Activated T-helper 17 cell treated with anti-CD3 and anti-CD28 coated beads, Interleukin-2, amount 50 U/mL, for 72 hours (primary cell): ENCODE results near the gene ARHGAP28. TPM values are rescaled to one million over a fixed set of nuclear protein-coding genes. Genes with fewer than 3 reads are reported as not detected.

ENCODE experiments used
- ATAC-seq: fragments of 150-1000 bp; cut with Tn5 transposase; replicated peaks from 2 replicates; pipeline ENCODE4 v1.10.0; 2021; ENCODE audit warnings: mild to moderate bottlenecking, moderate library complexity
- H3K27ac Mint-ChIP-seq: one replicate; pipeline ENCODE4 v1.8.0; 2022; ENCODE audit warnings: mixed read lengths
- H3K27me3 Mint-ChIP-seq: one replicate; pipeline ENCODE4 v1.8.0; 2022; ENCODE audit warnings: mixed read lengths
- H3K36me3 Mint-ChIP-seq: one replicate; pipeline ENCODE4 v1.8.0; 2022; ENCODE audit warnings: low read depth, mild to moderate bottlenecking, mixed read lengths
- H3K4me1 Mint-ChIP-seq: one replicate; pipeline ENCODE4 v1.8.0; 2022; ENCODE audit warnings: mixed read lengths
- H3K4me3 Mint-ChIP-seq: one replicate; pipeline ENCODE4 v1.8.0; 2022; ENCODE audit warnings: mild to moderate bottlenecking, mixed read lengths
- H3K9me3 Mint-ChIP-seq: one replicate; pipeline ENCODE4 v1.8.0; 2022; ENCODE audit warnings: mixed read lengths
- total RNA-seq, 2 donors: library from RNA; stranded (reverse); gene quantifications; one replicate each; pipeline ENCODE4 v1.2.3, GENCODE V29; 2022

Gene ARHGAP28
- total RNA-seq, 2 donors from 2014 or later, result not detected

DNA sequence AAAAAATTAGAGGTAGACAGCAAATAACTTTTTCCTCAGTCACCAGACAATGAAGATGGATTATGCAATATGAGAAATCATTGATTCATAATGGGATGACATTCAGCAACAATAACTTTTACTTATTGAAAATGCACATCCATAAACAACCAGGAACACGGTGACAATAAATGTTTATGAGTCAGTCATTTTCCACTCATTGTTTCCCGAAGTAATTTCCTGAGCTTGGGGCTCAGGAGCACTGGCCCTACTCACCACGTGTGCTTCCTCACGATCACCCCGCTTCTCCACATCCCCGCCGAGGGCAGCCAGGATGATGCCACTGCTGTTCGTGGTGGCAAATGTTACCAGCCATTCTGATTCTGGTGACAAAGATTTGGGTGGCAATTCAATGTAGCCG is 231.8 kb downstream of the ARHGAP28 start:
- Mint-ChIP-seq H3K27me3 (no peaks in the 10 kb centered on the region), H3K4me1 (no peaks in the 10 kb centered on the region), H3K27ac (no peak overlapping the region), H3K9me3 (no peaks in the 10 kb centered on the region), H3K36me3 (no peaks in the 10 kb centered on the region), H3K4me3 (no peak overlapping the region)
- ATAC-seq, result no peak

DNA sequence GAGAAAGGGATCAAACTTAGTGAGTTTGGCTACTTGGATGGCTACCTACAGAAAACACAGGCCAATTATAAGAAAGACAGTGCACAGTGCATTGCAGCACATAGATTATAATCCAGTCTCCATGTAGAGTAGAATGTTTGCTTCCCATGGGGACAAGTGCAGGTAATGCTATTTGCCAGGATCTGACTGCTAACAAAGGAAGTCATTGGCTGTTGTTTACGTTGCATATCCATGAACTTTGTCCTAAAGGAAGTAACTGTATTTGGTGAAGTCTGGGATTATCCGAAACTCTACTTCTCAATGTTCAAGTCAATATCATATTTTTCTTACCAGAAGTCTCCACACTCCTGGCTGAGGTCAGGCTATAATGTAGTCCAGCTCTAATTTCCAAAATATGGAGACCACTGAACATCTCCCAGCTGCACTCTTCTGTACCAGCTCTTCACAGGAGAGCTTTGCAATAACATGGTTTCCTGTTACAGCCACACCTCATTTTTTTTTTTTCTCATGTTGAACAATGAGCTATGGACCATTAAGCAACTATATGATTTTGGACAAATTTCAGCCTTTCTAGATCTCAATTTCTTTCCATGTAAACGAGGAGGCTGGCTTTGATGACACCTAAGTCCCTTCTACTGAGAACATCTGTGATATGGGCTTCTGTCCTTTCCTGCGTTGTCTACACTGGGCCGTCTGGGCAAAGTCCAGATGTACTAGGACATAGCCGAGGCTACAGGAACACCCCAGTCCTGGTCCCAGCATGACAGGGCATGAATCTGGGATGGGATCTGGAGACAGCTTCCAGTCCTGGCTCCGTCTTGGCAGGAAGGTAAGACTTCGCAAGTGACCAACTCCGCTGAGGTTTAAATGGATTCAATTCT is 233.3 kb downstream of the ARHGAP28 start:
- no peak overlapping the region for H3K4me3 Mint-ChIP-seq
- no peaks in the 10 kb centered on the region for H3K27me3 Mint-ChIP-seq
- no peaks in the 10 kb centered on the region for H3K36me3 Mint-ChIP-seq
- no peaks in the 10 kb centered on the region for H3K9me3 Mint-ChIP-seq
- no peak for ATAC-seq
- no peak overlapping the region for H3K27ac Mint-ChIP-seq
- no peaks in the 10 kb centered on the region for H3K4me1 Mint-ChIP-seq

DNA sequence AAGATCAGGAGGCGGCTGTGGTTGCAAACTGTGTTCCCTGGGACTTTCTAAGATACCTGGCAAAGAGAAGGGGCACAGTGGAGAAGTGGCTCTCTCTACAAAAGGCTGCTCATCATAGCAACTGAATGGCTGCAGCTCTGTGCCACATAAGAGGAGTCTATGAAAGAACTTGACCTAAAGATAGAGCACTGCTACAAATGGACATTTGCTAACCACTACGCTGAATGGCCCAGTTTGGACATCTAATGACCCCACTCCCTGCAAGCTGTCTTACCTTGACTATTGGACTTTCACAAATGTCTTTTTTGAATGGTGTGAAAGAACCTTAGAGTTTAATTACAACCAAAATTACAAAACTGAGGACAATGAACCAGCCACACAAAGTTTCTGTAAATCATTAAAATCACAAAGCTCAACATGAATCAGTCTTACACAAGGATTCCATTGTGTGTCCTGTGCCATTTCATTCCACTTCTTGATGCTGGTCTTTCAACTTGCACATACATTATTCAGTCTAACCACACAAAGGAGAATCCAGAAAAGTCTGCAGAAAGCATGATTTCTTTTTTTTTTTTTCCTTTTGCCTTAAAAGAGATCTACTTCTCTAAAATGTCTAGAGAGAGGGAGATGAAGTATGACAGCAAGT is 234.1 kb downstream of the ARHGAP28 start:
- Mint-ChIP-seq H3K27ac (no peak overlapping the region), H3K4me3 (no peak overlapping the region), H3K36me3 (no peaks in the 10 kb centered on the region), H3K27me3 (no peaks in the 10 kb centered on the region), H3K4me1 (no peaks in the 10 kb centered on the region), H3K9me3 (no peaks in the 10 kb centered on the region)
- ATAC-seq, result no peak
